Measurements from ENCODE around the gene EEF1AKMT1. TPM values are rescaled to one million over a fixed set of nuclear protein-coding genes. Genes with fewer than 3 reads are reported as not detected.

EEF1AKMT1 gene
- total RNA-seq, 1 donor from 2014 or later, result 6.9 TPM

DNA sequence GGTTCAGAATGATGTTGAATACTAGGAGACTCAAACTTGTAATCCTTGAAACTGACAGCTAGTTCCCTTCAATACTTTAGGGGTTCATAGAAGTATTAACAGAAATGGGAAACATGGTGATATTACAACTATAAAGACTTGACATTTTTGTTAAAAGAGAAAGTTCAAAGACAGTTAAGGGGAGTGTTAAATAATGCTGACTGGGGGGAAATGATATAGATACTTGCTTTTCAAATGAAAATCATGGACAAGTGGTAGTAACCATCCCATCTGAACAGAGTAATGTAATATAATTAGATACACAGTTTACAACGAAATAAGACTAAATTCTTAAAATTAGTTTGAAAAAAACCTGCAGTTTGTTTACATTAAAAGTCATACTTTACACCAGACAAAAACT lies 6.6 kb upstream of the EEF1AKMT1 start:
- H3K4me3 ChIP-seq, result no peak overlapping the region
- peaks cover 0 to 12% of the 10 kb centered on the region in 2 donors for H3K36me3 ChIP-seq
- H3K27ac ChIP-seq, result no peak overlapping the region
- H3K4me1 ChIP-seq, result no peaks in the 10 kb centered on the region
- no peaks in the 10 kb centered on the region for H3K27me3 ChIP-seq
- intact Hi-C loops (cut with DNase I), result no loop called here
- no peak for TF ChIP-seq POLR2AphosphoS5 (IDR thresholded peaks at IDR 0.05; ENCODE audit: insufficient read depth in 1 of 2, low read depth in 1 of 2)
- TF ChIP-seq, protein P1, sequence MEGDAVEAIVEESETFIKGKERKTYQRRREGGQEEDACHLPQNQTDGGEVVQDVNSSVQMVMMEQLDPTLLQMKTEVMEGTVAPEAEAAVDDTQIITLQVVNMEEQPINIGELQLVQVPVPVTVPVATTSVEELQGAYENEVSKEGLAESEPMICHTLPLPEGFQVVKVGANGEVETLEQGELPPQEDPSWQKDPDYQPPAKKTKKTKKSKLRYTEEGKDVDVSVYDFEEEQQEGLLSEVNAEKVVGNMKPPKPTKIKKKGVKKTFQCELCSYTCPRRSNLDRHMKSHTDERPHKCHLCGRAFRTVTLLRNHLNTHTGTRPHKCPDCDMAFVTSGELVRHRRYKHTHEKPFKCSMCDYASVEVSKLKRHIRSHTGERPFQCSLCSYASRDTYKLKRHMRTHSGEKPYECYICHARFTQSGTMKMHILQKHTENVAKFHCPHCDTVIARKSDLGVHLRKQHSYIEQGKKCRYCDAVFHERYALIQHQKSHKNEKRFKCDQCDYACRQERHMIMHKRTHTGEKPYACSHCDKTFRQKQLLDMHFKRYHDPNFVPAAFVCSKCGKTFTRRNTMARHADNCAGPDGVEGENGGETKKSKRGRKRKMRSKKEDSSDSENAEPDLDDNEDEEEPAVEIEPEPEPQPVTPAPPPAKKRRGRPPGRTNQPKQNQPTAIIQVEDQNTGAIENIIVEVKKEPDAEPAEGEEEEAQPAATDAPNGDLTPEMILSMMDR (IDR thresholded peaks at IDR 0.05), result no peak
- no peak for TF ChIP-seq POLR2A (IDR thresholded peaks at IDR 0.05)
- H3K9me3 ChIP-seq, result no peaks in the 10 kb centered on the region
- no peak for DNase-seq (ENCODE audit: extremely low spot score in 2 of 2)

DNA sequence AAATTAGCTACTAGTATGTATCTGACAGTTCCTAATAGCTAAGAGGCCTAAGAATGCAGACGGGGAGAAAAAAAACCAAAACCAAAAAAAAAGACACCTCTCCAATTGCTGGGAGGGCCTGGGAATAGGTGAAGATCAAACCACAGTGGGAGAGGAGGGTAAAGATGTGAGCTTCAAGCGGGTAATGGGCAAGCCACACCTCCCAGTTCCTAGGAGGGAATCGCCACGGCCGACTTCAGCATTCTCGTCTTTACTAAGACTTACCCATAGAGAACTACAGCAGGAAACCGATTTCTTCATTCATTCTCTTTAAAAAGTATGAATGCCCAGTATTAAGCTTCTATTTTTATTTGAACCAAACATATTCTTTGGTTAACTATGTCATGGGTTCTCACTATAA lies 5.6 kb upstream of the EEF1AKMT1 start:
- Histone ChIP-seq H3K4me3 (no peak overlapping the region), H3K4me1 (no peaks in the 10 kb centered on the region), H3K27me3 (no peaks in the 10 kb centered on the region), H3K9me3 (no peaks in the 10 kb centered on the region), H3K27ac (no peak overlapping the region), H3K36me3 (peaks cover 0 to 10% of the 10 kb centered on the region in 2 donors)
- DNase-seq (ENCODE audit: extremely low spot score in 2 of 2), result no peak
- intact Hi-C loops (cut with DNase I), result loop anchor here (10.0 kb wide), 1 partner anchor 75 kb away; the partner anchor contains the start of gene IL17D
- TF ChIP-seq POLR2A (IDR thresholded peaks at IDR 0.05), result no peak
- TF ChIP-seq, protein P1 (IDR thresholded peaks at IDR 0.05), result no peak
- TF ChIP-seq POLR2AphosphoS5 (IDR thresholded peaks at IDR 0.05; ENCODE audit: insufficient read depth in 1 of 2, low read depth in 1 of 2), result no peak

DNA sequence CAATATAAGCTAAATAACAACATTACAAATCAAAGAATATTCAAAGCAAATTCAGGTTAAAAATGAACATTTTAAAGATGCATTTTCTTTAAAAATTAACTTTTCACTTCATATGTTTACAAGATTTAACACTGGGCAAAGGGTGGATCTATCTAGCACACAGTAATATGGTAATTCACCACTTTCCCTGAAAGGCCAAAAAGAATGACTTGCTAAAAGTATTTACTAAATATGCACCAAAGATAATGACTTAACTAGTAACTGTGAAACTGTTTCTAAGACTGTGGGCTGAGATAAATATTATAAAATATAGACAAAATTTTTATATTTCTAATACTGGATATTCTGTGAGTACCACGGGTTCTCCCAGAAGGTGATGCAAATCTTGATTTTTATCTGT lies 4.5 kb upstream of the EEF1AKMT1 start:
- no peak for TF ChIP-seq POLR2A (IDR thresholded peaks at IDR 0.05)
- no peak for TF ChIP-seq POLR2AphosphoS5 (IDR thresholded peaks at IDR 0.05; ENCODE audit: insufficient read depth in 1 of 2, low read depth in 1 of 2)
- TF ChIP-seq, protein P1 (IDR thresholded peaks at IDR 0.05), result no peak
- Histone ChIP-seq H3K4me3 (no peak overlapping the region), H3K9me3 (no peaks in the 10 kb centered on the region), H3K36me3 (no peaks in the 10 kb centered on the region), H3K4me1 (no peaks in the 10 kb centered on the region), H3K27ac (no peak overlapping the region), H3K27me3 (no peaks in the 10 kb centered on the region)
- intact Hi-C loops (cut with DNase I), result loop anchor here (10.0 kb wide), 1 partner anchor 74 kb away; the partner anchor contains the start of gene IL17D
- no peak for DNase-seq (ENCODE audit: extremely low spot score in 2 of 2)

DNA sequence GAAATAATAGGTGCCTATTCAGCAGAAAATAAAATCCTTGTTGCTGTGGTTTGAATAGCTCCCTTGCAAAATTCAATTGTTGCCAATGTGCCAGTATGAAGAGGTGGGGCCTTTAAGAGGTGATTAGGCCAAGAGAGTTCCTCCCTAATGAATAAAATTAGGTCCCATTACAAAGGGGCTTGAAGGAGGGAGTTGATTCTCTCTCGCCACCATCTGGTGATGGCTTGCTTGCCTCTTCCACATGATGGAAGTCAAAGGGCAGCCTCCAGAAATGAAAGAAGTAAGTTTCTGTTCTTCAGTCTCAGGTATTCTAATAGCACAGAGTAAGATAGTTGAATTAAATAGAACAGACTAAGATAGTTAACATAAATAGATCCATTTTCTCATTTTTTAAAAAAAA lies 3.0 kb upstream of the EEF1AKMT1 start:
- H3K4me3 ChIP-seq, result no peak overlapping the region
- intact Hi-C loops (cut with DNase I), result loop anchor here (10.0 kb wide), 1 partner anchor 72 kb away; the partner anchor contains the start of gene IL17D
- H3K4me1 ChIP-seq, result peaks cover 7% of the 10 kb centered on the region
- no peaks in the 10 kb centered on the region for H3K27me3 ChIP-seq
- H3K36me3 ChIP-seq, result no peaks in the 10 kb centered on the region
- TF ChIP-seq, protein P1 (IDR thresholded peaks at IDR 0.05), result no peak
- TF ChIP-seq POLR2AphosphoS5 (IDR thresholded peaks at IDR 0.05; ENCODE audit: insufficient read depth in 1 of 2, low read depth in 1 of 2), result no peak
- H3K9me3 ChIP-seq, result no peaks in the 10 kb centered on the region
- no peak overlapping the region for H3K27ac ChIP-seq
- DNase-seq (ENCODE audit: extremely low spot score in 2 of 2), result no peak

DNA sequence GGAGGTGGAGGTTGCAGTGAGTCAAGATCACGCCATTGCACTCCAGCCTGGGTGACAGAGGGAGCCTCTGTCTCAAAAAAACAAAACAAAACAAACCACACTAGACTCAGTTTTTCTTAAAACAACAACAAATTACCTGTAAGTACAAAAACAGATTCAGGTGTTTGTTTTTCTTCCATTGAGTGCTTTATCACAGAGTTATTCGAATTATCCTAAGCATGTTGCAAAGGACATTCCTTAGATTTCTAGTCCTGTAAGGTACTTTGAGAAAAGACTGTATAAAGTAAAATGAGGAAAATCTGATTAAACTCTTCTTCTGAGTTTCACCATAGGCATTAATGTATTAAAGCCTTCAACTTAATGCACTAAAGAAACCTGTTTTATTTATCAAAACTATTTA lies 2.2 kb upstream of the EEF1AKMT1 start:
- no peaks in the 10 kb centered on the region for H3K27me3 ChIP-seq
- no peaks in the 10 kb centered on the region for H3K9me3 ChIP-seq
- H3K27ac ChIP-seq, result no peak overlapping the region
- TF ChIP-seq POLR2AphosphoS5 (IDR thresholded peaks at IDR 0.05; ENCODE audit: insufficient read depth in 1 of 2, low read depth in 1 of 2) (no peak), POLR2A (IDR thresholded peaks at IDR 0.05) (no peak)
- TF ChIP-seq, protein P1 (IDR thresholded peaks at IDR 0.05), result no peak
- intact Hi-C loops (cut with DNase I), result loop anchor here (10.0 kb wide), 1 partner anchor 71 kb away; the partner anchor contains the start of gene IL17D
- DNase-seq (ENCODE audit: extremely low spot score in 2 of 2), result no peak
- H3K36me3 ChIP-seq, result peaks cover 0 to 3% of the 10 kb centered on the region in 2 donors
- no peak overlapping the region for H3K4me3 ChIP-seq
- peaks cover 7% of the 10 kb centered on the region for H3K4me1 ChIP-seq

Data from vagina (tissue), 2 donors.